Measurements from ENCODE around the gene TP53I13. TPM values are rescaled to one million over a fixed set of nuclear protein-coding genes. Genes with fewer than 3 reads are reported as not detected.

The TP53I13 gene
- total and polyA plus RNA-seq, 10 of the 15 experiments (the other 5 are each of a cell fraction or from before 2014, with no cell fraction given) = 0.31 to 45.1 (median 19.5) TPM; not detected in 1

- Histone ChIP-seq H2AFZ (ENCODE audit: control insufficient read depth, low read depth, low read length) (peak overlapping the region; percentile 97), H3K27ac (ENCODE audit: control insufficient read depth, insufficient read depth) (peak overlapping the region; percentile 81; the same call in 1 of the 2 replicates), H3K4me1 (ENCODE audit: control insufficient read depth, insufficient read depth, low read length) (peaks cover 4% of the 10 kb centered on the region; the same call in 1 of the 2 replicates), H3K4me2 (ENCODE audit: control insufficient read depth, insufficient read depth) (peak overlapping the region; percentile 97), H3K4me3 (peak overlapping the region; percentile 96), H4K20me1 (ENCODE audit: control insufficient read depth, insufficient read depth) (no peaks in the 10 kb centered on the region), H3K9me3 (replicated peaks; ENCODE audit: control insufficient read depth, insufficient read depth, low read length) (no peaks in the 10 kb centered on the region), H3K79me2 (ENCODE audit: control insufficient read depth, insufficient read depth, low read length) (peaks cover 7% of the 10 kb centered on the region; the same call in 1 of the 2 replicates), H3K36me3 (ENCODE audit: control insufficient read depth in 2 of 2, insufficient read depth in 2 of 2, low read length in 1 of 2) (peaks cover 1 to 2% of the 10 kb centered on the region in 2 experiments; a peak in 3 of 4 replicates), H3K27me3 (replicated peaks in 1 of 2; ENCODE audit: control insufficient read depth in 2 of 2, insufficient read depth in 2 of 2, low read length in 1 of 2) (no peaks in the 10 kb centered on the region), H3K9ac (ENCODE audit: control insufficient read depth, insufficient read depth, low read length) (peak overlapping the region; percentile 76; the same call in 1 of the 2 replicates)
- intact Hi-C loops (cut with micrococcal nuclease; ENCODE audit: unreplicated experiment) (no loop called here), in situ Hi-C loops (cut with MboI) (no loop called here)
- no peak for DNase-seq (ENCODE audit: low read depth, low spot score)
- RAD21 ChIA-PET (ENCODE audit: unreplicated experiment) = interaction anchor here (1.6 to 3.9 kb wide), 3 partner anchors 14 to 198 kb away, joined by 6 to 20 read pairs (median 9); no protein-coding TSS in a partner anchor
- POLR2A ChIA-PET = interaction anchor here (1.1 to 1.4 kb wide), 2 partner anchors 51 to 155 kb away, joined by 3 to 6 read pairs; no protein-coding TSS in a partner anchor
- peak; percentile 11 for ATAC-seq
- no peak for FAIRE-seq
- CTCF ChIA-PET = interaction anchor here (1.2 to 3.5 kb wide), 5 partner anchors 10 to 197 kb away, joined by 3 to 21 read pairs (median 8); no protein-coding TSS in a partner anchor
- SMC1A ChIA-PET (ENCODE audit: uncharacterized antibody, unreplicated experiment) = interaction anchor here (0.6 kb wide), 1 partner anchor 14 kb away, joined by 3 read pairs; no protein-coding TSS in a partner anchor
- no TSS peak for BruUV-seq (replicated peaks)
- under 1% methylated on average over 19 of the region's 27 CpGs for WGBS (ENCODE audit: insufficient coverage, insufficient replicate concordance, low lambda C conversion rate, missing lambda C conversion rate)
- no peak for TF ChIP-seq ZNF24 (IDR thresholded peaks at IDR 0.05)
- TF ChIP-seq, protein P1, sequence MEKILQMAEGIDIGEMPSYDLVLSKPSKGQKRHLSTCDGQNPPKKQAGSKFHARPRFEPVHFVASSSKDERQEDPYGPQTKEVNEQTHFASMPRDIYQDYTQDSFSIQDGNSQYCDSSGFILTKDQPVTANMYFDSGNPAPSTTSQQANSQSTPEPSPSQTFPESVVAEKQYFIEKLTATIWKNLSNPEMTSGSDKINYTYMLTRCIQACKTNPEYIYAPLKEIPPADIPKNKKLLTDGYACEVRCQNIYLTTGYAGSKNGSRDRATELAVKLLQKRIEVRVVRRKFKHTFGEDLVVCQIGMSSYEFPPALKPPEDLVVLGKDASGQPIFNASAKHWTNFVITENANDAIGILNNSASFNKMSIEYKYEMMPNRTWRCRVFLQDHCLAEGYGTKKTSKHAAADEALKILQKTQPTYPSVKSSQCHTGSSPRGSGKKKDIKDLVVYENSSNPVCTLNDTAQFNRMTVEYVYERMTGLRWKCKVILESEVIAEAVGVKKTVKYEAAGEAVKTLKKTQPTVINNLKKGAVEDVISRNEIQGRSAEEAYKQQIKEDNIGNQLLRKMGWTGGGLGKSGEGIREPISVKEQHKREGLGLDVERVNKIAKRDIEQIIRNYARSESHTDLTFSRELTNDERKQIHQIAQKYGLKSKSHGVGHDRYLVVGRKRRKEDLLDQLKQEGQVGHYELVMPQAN (conservative IDR thresholded peaks at IDR 0.05) = no peak
Measured at GRCh38 chr17:29567304-29567553, 1.3 kb upstream of the TP53I13 start.
